ENCODE results near the gene ZNF23. TPM values are rescaled to one million over a fixed set of nuclear protein-coding genes. Genes with fewer than 3 reads are reported as not detected.

The ZNF23 gene
- total RNA-seq, 1 experiment from 2014 or later, result 11.1 TPM

GRCh38 chr16:71436473-71436872, 25.6 kb downstream of the ZNF23 start:
- Histone ChIP-seq H3K4me1 (ENCODE audit: control insufficient read depth in 1 of 2, insufficient read depth in 2 of 2, low read length in 2 of 2) (no peaks in the 10 kb centered on the region), H3K9ac (ENCODE audit: low read length) (no peak overlapping the region), H3K36me3 (ENCODE audit: control insufficient read depth in 1 of 2, insufficient read depth in 2 of 2, low read length in 2 of 2) (no peaks in the 10 kb centered on the region), H3K9me2 (ENCODE audit: insufficient read depth) (no peaks in the 10 kb centered on the region), H3K4me2 (ENCODE audit: low read length) (no peak overlapping the region), H4K20me1 (ENCODE audit: insufficient read depth) (no peaks in the 10 kb centered on the region), H3K27ac (ENCODE audit: low read depth, low read length) (no peak overlapping the region), H2AFZ (ENCODE audit: low read depth, low read length, poor library complexity, severe bottlenecking) (no peak overlapping the region), H3K27me3 (ENCODE audit: insufficient read depth, low read length) (no peaks in the 10 kb centered on the region), H3K4me3 (replicated peaks in 1 of 2; ENCODE audit: low read depth in 1 of 2, low read length in 2 of 2) (no peak overlapping the region), H3K79me2 (ENCODE audit: insufficient read depth, low read length) (no peaks in the 10 kb centered on the region), H3K9me3 (ENCODE audit: control insufficient read depth in 1 of 2, insufficient read depth in 1 of 2, low read depth in 1 of 2, low read length in 2 of 2) (no peaks in the 10 kb centered on the region)
- no TSS peak for BruUV-seq (replicated peaks)
- DNase-seq (ENCODE audit: low read depth, low spot score), result no peak
- TF ChIP-seq EZH2phosphoT487 (IDR thresholded peaks at IDR 0.05; ENCODE audit: borderline replicate concordance) (no peak), POLR2AphosphoS5 (IDR thresholded peaks at IDR 0.05; ENCODE audit: low read depth, low read length) (no peak), SP1 (IDR thresholded peaks at IDR 0.05; ENCODE audit: low read depth) (no peak), CBX3 (IDR thresholded peaks at IDR 0.05; ENCODE audit: low read depth) (no peak), ZFX (IDR thresholded peaks at IDR 0.05) (no peak), ZNF274 (IDR thresholded peaks at IDR 0.05; ENCODE audit: low read depth, low read length) (no peak), ATF3 (IDR thresholded peaks at IDR 0.05) (no peak), RAD21 (IDR thresholded peaks at IDR 0.05; ENCODE audit: low read depth) (no peak), ELF1 (IDR thresholded peaks at IDR 0.05; ENCODE audit: borderline replicate concordance, low read depth) (no peak), ZBTB33 (IDR thresholded peaks at IDR 0.05; ENCODE audit: extremely low read depth, insufficient replicate concordance, low read length) (no peak), SRF (IDR thresholded peaks at IDR 0.05; ENCODE audit: low read depth) (no peak), JUND (IDR thresholded peaks at IDR 0.05) (no peak), FOSL1 (IDR thresholded peaks at IDR 0.05; ENCODE audit: low read depth) (no peak), YY1 (IDR thresholded peaks at IDR 0.05; ENCODE audit: extremely low read depth, insufficient replicate concordance, low read depth, low read length) (no peak)
- POLR2A ChIA-PET, result interaction anchor here (0.7 kb wide), 1 partner anchor 21 kb away, joined by 3 read pairs; no protein-coding TSS in a partner anchor
- CTCF ChIA-PET, result no interaction called here
- RAD21 ChIA-PET (ENCODE audit: low non-redundant PET in 1 of 2, low total read pairs in 2 of 2, uncharacterized antibody in 2 of 2, unreplicated experiment in 2 of 2), result interaction anchor here in 1 of 2 experiments (0.7 kb wide), 1 partner anchor 9 kb away, joined by 6 read pairs; no protein-coding TSS in a partner anchor
- intact Hi-C loops (cut with micrococcal nuclease), result no loop called here
- ATAC-seq, result no peak

Data from HCT116 (cell line).